RWPE1 (cell line): Measurements from ENCODE around the gene GUCD1.

ENCODE experiments used
- CTCF ChIA-PET: fragments of 350-600 bp; sonication (Branson Sonifier 250); formaldehyde crosslinking; extraction: SDS; loops from one replicate; lab custom pipeline; 2021; lab: Yijun Ruan, JAX
- POLR2A ChIA-PET: fragments of 400-600 bp; formaldehyde crosslinking; extraction: SDS; loops from one replicate; lab custom pipeline; 2020; ENCODE audit warnings: antibody characterized with exemption; ENCODE audit not compliant: low non-redundant PET; lab: Yijun Ruan, JAX
- DNase-seq: peaks from one replicate; pipeline ENCODE4 v3.0.0; 2012; ENCODE audit warnings: low spot score
- H3K27ac ChIP-seq: fragments of 450-650 bp; 2 replicates; pipeline ENCODE4 v1.5.1; 2017
- TF ChIP-seq, protein P1 (sequence below): fragments of 450-650 bp; conservative IDR thresholded peaks from 2 replicates; pipeline ENCODE4 v1.5.1; 2017; ENCODE audit warnings: low read depth, mild to moderate bottlenecking

The GUCD1 gene

DNA sequence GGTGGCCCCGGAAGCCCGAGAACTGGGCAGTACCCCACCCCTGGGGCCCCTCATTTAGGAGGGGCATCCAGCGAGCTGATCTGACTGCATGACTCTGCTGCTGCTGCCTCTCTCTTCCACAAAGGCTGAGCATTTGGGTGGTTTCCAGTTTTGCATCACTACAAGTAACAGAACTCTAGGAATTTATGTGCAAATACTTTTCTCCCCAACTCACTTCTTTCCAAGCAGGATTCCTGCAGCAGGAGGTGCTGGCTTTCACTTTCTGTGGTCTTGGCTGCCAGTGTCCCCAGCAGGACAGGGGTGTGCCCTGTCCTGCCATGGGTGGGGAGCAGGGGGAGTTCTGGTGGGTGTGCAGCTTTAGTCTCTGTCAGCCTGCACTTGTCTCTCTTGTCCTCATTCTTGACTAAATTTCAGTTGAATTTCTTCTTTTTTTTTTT is 38.6 kb downstream of the GUCD1 start:
- ChIA-PET POLR2A (no interaction called here), CTCF (no interaction called here)
- TF ChIP-seq, protein P1, sequence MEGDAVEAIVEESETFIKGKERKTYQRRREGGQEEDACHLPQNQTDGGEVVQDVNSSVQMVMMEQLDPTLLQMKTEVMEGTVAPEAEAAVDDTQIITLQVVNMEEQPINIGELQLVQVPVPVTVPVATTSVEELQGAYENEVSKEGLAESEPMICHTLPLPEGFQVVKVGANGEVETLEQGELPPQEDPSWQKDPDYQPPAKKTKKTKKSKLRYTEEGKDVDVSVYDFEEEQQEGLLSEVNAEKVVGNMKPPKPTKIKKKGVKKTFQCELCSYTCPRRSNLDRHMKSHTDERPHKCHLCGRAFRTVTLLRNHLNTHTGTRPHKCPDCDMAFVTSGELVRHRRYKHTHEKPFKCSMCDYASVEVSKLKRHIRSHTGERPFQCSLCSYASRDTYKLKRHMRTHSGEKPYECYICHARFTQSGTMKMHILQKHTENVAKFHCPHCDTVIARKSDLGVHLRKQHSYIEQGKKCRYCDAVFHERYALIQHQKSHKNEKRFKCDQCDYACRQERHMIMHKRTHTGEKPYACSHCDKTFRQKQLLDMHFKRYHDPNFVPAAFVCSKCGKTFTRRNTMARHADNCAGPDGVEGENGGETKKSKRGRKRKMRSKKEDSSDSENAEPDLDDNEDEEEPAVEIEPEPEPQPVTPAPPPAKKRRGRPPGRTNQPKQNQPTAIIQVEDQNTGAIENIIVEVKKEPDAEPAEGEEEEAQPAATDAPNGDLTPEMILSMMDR, result no peak

DNA sequence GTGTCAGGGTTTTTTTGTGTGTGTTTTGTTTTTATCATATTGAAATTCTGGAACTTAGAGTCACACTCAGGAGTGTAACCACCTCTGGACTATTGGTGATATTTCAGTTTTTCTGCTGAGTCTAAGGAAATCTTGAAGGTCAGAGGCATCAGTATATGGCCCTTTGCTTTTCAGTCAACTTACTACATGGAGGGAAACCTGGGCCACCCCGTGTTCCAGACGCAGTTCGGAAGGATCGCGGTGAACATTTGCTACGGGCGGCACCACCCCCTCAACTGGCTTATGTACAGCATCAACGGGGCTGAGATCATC is 40.0 kb downstream of the GUCD1 start:
- POLR2A ChIA-PET, result no interaction called here
- H3K27ac ChIP-seq, result no peak overlapping the region
- CTCF ChIA-PET, result no interaction called here
- DNase-seq, result no peak
- TF ChIP-seq, protein P1, result no peak

More for the DNA sequence above, 38.6 kb downstream of the GUCD1 start:
- no peak overlapping the region for H3K27ac ChIP-seq
- DNase-seq, result no peak

DNA sequence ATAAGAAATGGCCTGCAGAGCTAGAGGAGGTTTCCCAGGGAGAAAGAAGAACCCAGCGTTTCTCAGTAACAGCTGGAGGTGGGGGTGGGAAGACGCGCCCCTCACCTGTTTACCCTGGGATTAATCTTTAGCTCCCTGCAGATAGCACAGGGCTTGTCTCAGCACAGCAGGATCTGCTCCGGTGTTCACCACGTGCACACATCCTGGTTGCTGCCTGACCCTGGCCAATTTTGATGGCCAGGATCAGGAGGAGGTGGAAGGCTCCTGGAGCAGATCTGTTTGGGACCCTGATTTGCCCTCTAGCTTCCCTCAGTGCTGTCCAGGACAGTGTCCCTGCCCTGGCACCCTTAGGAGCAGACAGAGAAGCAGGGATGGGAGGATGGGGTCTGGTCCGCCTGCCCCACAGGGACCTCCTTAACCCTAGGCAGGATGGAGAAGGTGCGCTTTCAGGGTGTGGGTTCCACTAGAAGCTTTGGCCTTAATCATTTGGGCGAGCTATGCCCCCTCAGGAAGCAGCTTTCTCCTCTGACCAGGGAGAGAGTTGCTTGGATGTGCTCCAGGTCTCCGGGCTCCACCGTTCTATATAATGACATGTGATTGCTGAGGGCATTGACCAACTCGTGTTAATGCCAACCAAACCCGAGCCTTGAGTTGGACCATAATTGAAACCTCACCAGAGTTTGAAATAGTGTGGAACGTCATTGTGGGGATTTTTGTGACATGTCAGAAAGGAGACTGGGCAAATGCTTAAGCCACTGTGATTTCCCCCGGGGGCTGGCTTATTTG is 40.5 kb downstream of the GUCD1 start:
- TF ChIP-seq, protein P1, result no peak
- CTCF ChIA-PET, result interaction anchor here (0.7 kb wide), 1 partner anchor 425 kb away, joined by 3 read pairs; no protein-coding TSS in a partner anchor
- no peak overlapping the region for H3K27ac ChIP-seq
- DNase-seq, result no peak
- POLR2A ChIA-PET, result no interaction called here

DNA sequence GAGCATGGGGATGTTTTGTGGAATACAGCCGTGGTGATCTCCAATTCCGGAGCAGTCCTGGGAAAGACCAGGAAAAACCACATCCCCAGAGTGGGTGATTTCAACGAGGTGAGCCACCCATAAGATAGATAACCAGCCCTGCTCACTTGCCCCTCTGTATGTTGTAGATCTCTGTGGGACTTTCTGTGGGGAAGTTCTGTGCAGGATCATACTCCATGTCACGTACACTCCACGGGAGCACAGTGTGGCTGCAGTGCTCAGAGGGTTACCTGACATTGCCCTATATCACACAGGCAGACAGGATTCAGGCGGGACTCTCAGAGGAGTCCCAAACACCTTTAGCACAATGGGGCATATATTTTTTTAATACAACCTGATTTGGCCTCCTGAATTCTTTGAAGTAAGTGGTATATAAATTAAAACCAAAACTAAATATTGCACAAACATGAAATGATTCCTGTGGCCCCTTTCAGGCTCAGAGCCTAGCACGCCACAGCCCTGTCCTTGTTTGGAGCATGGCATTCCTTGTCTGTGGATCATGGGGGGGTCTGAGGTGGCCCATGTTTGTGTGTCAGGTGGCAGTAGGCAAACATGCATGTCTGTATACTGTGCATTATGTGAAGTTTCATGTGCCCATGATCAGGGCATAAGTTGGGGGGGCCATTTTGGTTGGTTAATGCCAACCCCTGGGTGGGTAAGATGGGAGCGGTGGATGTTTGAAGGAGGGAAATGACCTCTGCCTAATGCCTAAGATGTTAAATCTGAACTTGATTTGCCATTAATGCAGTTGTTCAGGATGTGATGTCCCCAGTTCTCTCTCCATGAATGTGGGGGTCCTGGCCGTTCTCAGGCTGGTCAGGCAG is 41.3 kb downstream of the GUCD1 start:
- H3K27ac ChIP-seq, result no peak overlapping the region
- no peak for DNase-seq
- ChIA-PET POLR2A (no interaction called here), CTCF (interaction anchor here (0.7 kb wide), 1 partner anchor 424 kb away, joined by 3 read pairs; no protein-coding TSS in a partner anchor)
- TF ChIP-seq, protein P1, result no peak

DNA sequence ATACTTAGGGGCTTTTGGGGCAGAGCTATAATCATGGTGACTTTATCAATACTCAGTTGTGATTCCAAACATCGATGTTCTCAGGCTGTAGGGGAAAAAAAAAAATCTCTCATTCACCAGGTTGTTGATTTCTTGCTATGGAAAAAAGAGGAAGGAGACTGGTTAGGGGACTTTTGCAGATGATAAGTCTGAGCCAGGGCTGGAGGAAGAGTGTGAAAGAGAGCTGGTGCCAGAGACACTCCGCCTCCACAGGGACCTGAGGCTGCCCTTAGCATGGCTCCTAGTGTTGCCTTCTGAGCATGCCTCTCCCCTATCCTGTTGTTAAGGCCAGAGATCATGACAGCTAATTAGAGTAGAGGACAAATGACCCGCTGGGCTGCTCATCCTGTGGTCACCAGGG is 42.9 kb downstream of the GUCD1 start:
- TF ChIP-seq, protein P1, result no peak
- CTCF ChIA-PET, result no interaction called here
- DNase-seq, result no peak
- H3K27ac ChIP-seq, result no peak overlapping the region
- POLR2A ChIA-PET, result no interaction called here

DNA sequence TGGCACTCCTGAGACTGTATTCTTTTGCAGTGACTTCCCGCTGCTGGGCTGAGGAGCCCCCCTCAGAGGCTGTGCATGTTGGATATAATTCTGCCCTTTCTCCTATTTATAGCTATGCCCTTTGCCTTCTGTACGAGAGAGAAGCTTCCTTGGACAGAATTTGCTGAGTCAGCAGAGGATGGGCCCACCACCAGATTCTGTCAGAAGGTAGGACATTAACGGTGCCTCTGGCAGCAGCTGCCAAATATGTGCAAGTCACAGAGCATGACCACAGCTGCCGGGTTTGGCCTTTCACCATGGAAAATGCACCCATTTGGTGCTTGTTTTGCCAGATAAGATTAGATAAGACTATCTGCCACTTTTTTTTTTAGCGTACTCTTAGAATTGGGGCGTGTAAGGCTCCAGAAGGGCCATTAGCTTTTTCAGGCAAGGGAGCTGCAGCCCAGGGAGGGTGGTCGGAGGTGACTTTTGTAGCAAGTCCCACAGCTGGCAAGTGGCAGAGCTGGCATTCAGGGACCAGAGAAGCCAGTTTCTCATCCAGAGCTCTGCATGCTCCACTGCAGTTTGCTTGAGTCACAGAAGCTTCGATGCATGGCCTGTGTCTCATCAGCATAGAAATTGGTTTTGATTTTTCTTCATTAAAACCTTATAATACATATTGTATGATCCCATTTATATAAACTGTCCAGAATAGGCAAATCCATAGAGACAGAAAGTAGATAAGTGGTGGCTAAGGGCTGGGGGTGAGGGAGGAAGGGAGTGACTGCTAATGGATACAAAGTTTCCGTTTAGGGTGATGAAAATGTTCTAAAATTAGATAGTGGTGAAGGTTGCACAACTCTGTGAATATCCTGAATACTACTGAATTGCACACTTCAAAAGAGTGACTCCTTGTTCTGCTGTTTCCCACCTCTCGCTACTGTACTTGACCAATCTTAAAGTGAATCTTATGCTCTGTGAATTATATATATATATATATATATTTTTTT is 44.0 kb downstream of the GUCD1 start:
- TF ChIP-seq, protein P1, result no peak
- CTCF ChIA-PET, result interaction anchor here (0.7 kb wide), 1 partner anchor 301 kb away, joined by 3 read pairs; no protein-coding TSS in a partner anchor
- POLR2A ChIA-PET, result no interaction called here
- DNase-seq, result no peak
- no peak overlapping the region for H3K27ac ChIP-seq
